ENCODE data around the gene CCBE1. TPM values are rescaled to one million over a fixed set of nuclear protein-coding genes. Genes with fewer than 3 reads are reported as not detected.

CCBE1 gene
- total RNA-seq, 1 donor from 2014 or later = 3.6 TPM

GRCh38 chr18:59639821-59640220 lies 57.4 kb downstream of the CCBE1 start:
- intact Hi-C loops (cut with DNase I) = loop anchor here (10.0 kb wide), 1 partner anchor 175 kb away; no protein-coding TSS in a partner anchor
- ATAC-seq = no peak
- DNase-seq (ENCODE audit: missing footprints) = no peak

GRCh38 chr18:59639136-59639535 lies 58.1 kb downstream of the CCBE1 start:
- intact Hi-C loops (cut with DNase I) = loop anchor here (10.0 kb wide), 1 partner anchor 174 kb away; no protein-coding TSS in a partner anchor
- ATAC-seq = no peak

DNA sequence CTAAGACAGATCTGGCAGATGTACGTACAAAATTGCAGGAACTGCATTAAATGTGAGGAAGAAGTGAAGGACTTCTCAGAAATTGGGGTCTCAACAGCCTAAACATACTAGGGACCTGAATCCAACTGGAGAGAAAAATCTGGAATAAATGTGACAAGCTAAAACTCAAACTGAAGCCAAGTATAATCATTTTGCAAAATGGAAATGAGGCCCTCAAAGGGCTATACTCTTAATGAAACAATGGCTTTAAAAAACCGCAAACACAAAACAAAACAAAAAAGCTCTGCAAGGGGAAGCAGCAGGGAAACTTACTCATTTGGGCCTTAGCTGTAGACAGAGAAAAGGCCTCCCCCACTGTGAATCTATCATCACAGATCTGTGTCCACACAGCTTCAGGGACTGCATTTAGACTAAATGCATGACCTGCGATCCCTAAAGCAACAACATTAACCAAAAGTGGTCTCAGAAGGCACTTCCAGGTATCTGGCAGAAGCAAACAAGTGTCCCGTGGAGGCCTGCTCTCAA lies 63.2 kb downstream of the CCBE1 start:
- ATAC-seq (no peak), DNase-seq (ENCODE audit: missing footprints) (no peak)
- intact Hi-C loops (cut with DNase I) = loop anchor here (5.0 to 10.0 kb wide), 2 partner anchors 169 to 188 kb away; no protein-coding TSS in a partner anchor

More at GRCh38 chr18:59639136-59639535, 58.1 kb downstream of the CCBE1 start:
- DNase-seq (ENCODE audit: missing footprints) = no peak

DNA sequence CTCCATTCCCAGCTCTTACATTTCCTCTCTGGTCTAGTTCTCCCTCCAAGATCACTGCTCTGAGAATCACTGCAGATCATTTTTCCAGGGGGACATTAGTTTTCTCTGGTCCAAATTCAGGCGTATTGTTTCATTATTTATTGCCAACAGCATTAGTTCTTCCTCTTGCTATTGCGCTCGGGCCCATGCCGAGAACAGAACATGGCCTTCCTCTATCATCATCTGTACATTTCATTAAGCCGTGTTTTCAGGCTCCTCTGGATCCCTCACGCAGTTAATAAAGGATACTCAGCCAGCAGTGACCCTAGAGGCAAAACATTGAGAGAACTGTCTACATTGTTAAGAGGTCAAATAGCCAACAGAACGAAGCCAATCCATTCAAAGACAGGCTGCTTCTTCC lies 63.9 kb downstream of the CCBE1 start:
- no peak for ATAC-seq
- no peak for DNase-seq (ENCODE audit: missing footprints)
- intact Hi-C loops (cut with DNase I) = loop anchor here (5.0 to 10.0 kb wide), 2 partner anchors 169 to 189 kb away; no protein-coding TSS in a partner anchor

DNA sequence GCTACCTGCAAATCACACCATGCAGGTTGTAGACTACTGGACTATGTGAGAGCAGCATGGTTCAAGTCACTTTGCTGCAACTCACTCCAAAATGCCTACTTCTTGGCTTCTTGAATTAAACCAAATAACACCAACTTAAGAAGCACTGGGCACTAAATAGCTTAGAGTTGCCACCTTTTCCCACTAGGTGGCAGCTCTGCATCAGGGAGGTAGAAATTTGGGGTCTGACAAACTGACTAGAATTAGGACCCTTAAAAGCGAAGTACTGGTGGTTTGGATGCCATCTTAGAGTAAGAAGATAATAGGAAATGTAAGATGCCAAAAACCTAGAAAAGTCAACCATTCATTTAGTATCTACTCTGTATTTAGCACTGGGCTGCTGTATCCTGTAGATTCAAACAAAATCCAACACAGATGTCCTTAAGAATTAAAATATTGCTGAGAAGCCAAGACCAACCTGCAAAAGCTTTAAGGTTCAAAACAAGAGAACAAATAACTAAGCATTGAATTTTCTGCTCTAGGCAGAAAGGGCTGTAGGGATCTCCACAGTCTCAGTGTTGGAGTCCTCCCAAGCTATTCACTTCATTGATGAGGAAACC lies 65.5 kb downstream of the CCBE1 start:
- ATAC-seq = no peak
- no peak for DNase-seq (ENCODE audit: missing footprints)
- intact Hi-C loops (cut with DNase I) = loop anchor here (5.0 to 10.0 kb wide), 2 partner anchors 167 to 191 kb away; no protein-coding TSS in a partner anchor

- DNase-seq (ENCODE audit: missing footprints) (no peak), ATAC-seq (peak; percentile 65)
- intact Hi-C loops (cut with DNase I) = loop anchor here (5.0 to 10.0 kb wide), 2 partner anchors 165 to 192 kb away; no protein-coding TSS in a partner anchor
Measured at GRCh38 chr18:59629894-59630293, 67.3 kb downstream of the CCBE1 start.

- intact Hi-C loops (cut with DNase I) = no loop called here
- no peak for ATAC-seq
- DNase-seq (ENCODE audit: missing footprints) = no peak
Measured at GRCh38 chr18:59628995-59629394, 68.2 kb downstream of the CCBE1 start.

DNA sequence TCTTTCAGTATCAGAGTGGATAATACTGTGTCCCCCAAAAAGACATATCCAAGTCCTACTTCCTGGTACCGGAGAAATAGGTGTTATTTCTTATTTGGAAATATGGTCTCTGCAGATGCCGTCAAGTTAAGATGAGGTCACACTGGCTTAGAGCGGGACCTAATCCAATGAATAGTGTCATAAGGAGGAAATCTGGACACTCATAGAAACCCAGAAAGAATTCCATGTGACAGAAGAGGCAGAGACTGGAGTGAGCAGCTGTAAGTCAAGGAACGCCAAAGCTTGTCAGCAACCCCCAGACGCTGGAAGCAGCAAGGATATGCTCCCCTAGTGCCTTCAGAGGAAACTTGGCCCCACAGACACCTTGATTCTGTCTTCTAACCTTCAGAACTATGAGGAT lies 69.8 kb downstream of the CCBE1 start:
- no peak for DNase-seq (ENCODE audit: missing footprints)
- intact Hi-C loops (cut with DNase I) = no loop called here
- ATAC-seq = peak; percentile 57

- DNase-seq (ENCODE audit: missing footprints) (no peak), ATAC-seq (peak; percentile 49)
- intact Hi-C loops (cut with DNase I) = no loop called here
Measured at GRCh38 chr18:59624369-59624765, 72.9 kb downstream of the CCBE1 start.

DNA sequence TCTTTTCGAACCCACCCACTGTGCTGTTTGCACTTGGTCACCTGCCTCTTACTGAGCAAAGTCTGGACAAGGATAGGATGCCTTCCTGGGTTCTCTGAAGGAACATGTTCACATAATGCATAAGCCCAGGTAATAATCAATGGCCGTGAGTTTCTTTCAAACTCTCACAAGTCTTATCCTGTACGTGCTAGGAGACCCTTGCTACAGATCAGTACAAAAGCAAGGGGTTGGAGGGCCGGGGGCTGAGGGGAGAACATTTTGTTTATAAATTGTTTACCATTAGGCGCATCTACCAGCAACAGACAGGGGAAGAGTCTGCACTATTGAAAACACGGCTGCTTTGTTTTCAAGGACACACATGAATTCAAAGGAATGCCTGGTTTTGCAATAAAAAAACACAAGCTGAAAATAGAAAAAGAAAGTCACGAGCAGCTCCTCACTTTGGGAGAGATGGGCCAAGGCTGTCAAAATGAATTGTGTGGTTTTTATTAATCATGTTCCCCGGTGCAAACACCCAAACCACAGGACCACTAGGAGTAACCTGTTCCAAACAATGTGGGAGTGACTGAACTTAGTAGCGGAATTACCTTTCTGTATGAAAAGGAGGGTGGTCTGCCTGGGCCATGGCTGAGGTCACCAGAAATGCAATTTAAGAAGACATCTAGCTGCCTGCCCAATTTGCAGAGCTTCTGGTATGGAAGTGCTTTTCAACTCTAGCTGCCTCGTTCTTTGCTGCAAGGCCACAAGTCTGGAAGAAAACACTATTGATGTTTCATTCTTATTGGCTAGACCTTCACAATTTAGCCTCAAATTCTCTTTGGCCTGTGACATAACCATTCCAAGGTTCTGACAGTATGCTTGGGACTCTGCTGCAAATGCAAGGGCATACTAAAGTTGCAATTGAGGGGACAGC lies 73.5 kb downstream of the CCBE1 start:
- ATAC-seq (peak; percentile 49), DNase-seq (ENCODE audit: missing footprints) (no peak)
- intact Hi-C loops (cut with DNase I) = no loop called here

- ATAC-seq (no peak), DNase-seq (ENCODE audit: missing footprints) (no peak)
- intact Hi-C loops (cut with DNase I) = no loop called here
Measured at GRCh38 chr18:59621027-59621426, 76.2 kb downstream of the CCBE1 start.

DNA sequence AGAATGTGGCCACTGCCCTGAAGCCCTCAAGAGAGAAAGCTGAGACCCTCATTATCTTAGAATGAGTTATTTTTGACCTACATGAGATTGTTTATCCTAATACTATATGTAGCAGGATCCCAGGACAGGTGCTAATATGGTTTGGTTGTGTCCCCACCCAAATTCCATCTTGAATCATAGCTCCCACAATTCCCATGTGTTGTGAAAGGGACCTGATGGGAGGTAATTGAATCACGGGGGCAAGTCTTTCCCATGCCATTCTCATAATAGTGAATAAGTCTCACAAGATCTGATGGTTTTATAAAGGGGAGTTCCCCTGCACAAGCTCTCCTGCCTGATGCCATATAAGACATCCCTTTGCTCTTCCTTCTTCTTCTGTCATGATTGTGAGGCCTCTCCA lies 76.8 kb downstream of the CCBE1 start:
- no peak for DNase-seq (ENCODE audit: missing footprints)
- no peak for ATAC-seq
- intact Hi-C loops (cut with DNase I) = no loop called here

DNA sequence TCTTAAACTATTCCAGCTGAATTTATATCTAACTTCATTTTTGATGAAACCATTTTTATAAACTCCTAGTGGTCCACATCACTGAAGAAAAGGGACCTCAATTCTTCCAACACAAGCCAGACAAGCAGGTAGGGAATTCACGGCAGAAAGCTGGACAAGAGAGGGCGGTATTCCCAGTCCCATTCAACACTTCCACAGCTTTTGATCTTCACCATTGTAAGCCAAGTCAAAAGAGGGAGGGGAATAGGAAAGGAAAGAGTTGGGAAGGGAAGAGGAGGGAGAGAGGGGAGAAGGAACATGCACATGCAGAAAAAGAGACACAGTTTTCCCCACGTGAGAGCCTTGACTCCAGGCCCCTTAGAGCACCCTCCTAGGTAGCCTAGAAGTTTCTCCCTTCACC lies 77.4 kb downstream of the CCBE1 start:
- DNase-seq (ENCODE audit: missing footprints) (no peak), ATAC-seq (no peak)
- intact Hi-C loops (cut with DNase I) = no loop called here

- intact Hi-C loops (cut with DNase I) = no loop called here
- ATAC-seq (no peak), DNase-seq (ENCODE audit: missing footprints) (no peak)
Measured at GRCh38 chr18:59617468-59617932, 79.7 kb downstream of the CCBE1 start.

- DNase-seq (ENCODE audit: missing footprints) (no peak), ATAC-seq (no peak)
- intact Hi-C loops (cut with DNase I) = no loop called here
Measured at GRCh38 chr18:59616501-59616900, 80.7 kb downstream of the CCBE1 start.

DNA sequence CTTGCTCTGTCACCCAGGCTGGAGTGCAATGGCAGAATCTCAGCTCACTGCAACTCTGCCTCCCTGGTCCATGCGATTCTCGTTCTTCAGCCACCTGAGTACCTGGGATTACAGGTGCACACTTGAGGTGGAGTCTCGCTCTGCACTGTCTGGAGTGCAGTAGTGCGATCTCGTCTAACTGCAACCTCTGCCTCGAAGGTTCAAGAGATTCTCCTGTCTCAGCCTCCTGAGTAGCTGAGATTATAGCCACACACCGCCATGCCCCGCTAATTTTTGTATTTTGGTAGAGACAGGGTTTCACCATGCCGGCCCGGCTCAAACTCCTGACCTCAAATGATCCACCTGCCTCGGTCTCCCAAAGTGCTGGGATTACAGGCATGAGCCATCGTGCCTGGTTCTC lies 83.3 kb downstream of the CCBE1 start:
- no peak for DNase-seq (ENCODE audit: missing footprints)
- ATAC-seq = no peak
- intact Hi-C loops (cut with DNase I) = no loop called here

DNA sequence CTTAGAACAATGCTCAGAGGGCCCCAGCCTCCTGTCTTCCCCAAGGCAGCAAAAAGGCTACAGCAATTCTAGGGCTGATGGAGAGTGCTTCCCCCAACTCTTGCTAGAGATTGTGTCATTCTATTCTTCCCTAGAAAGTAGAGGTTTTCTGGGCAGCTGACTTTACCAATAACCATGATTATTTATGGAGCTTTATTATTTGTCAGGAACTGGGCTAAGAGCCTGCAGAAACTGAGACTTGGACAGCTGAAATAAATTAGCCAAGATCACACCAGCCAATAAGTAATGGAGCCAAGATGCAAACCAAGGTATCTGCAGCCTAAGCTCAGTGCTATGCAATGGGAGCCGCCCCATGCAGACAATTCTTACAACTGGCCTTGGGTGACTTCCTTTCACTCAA lies 84.8 kb downstream of the CCBE1 start:
- intact Hi-C loops (cut with DNase I) = no loop called here
- DNase-seq (ENCODE audit: missing footprints) (no peak), ATAC-seq (peak; percentile 55)

GRCh38 chr18:59610546-59611140 lies 86.6 kb downstream of the CCBE1 start:
- ATAC-seq (no peak), DNase-seq (ENCODE audit: missing footprints) (no peak)
- intact Hi-C loops (cut with DNase I) = no loop called here

DNA sequence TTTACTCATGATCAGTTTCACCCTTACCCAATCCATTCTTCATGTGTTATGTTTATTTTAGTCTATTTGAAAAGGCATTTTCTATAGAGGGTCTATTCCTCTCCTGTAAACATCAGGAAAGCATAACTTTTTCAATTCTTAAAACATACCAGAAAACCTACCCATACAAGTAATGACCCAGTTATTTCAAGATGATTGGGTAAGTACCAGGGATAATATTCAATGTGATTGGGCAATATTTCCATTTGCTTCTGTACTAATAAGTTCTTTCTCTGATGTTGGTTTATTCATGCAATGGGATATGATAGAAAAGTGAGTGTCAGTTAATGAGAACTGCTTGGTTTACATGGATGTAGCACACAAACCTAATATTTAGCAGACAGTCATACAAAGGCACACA lies 87.6 kb downstream of the CCBE1 start:
- intact Hi-C loops (cut with DNase I) = loop anchor here (5.0 kb wide), 1 partner anchor 137 kb away; no protein-coding TSS in a partner anchor
- ATAC-seq (no peak), DNase-seq (ENCODE audit: missing footprints) (no peak)
